Sigmoid colon (tissue), 7 donors: ENCODE results near the gene G3BP2. TPM values are rescaled to one million over a fixed set of nuclear protein-coding genes. Genes with fewer than 3 reads are reported as not detected.

Experiments
- DNase-seq: peaks from one replicate; pipeline ENCODE4 v3.0.0-alpha.2; 2019
- H3K27ac ChIP-seq, 4 donors: fragments of 200-600 bp; sonication (generic); one replicate each; pipeline ENCODE4 v1.5.1; 2016 to 2019; ENCODE audit warnings: mild to moderate bottlenecking in 1 of 4
- H3K27me3 ChIP-seq, 3 donors: fragments of 200-600 bp; sonication (generic); one replicate each; pipeline ENCODE4 v1.5.1; 2019; ENCODE audit warnings: mild to moderate bottlenecking in 1 of 3
- H3K36me3 ChIP-seq, 4 donors: fragments of 200-600 bp; sonication (generic); one replicate each; pipeline ENCODE4 v1.5.1; 2016 to 2019
- H3K4me1 ChIP-seq, 4 donors: fragments of 200-600 bp; sonication (generic); one replicate each; pipeline ENCODE4 v1.5.1; 2017 to 2019
- H3K4me3 ChIP-seq, 4 donors: fragments of 200-600 bp; sonication (generic); one replicate each; pipeline ENCODE4 v1.5.1; 2017 to 2019; ENCODE audit warnings: mild to moderate bottlenecking in 2 of 4, moderate library complexity in 1 of 4
- H3K9me3 ChIP-seq, 4 donors: fragments of 200-600 bp in 3 of 4; sonication (generic) in 3 of 4; one replicate each; pipeline versions ENCODE4 v1.5.1 to v1.6.1; 2013 to 2019
- EP300 ChIP-seq, 4 donors: sonication (generic); formaldehyde crosslinking; IDR thresholded peaks; one replicate each; pipeline ENCODE4 v1.6.1; 2017; ENCODE audit warnings: antibody characterized with exemption in 4 of 4
- POLR2A ChIP-seq, 2 donors: fragments of 450-650 bp; IDR thresholded peaks; one replicate each; pipeline ENCODE4 v1.6.1; 2016; ENCODE audit warnings: antibody characterized with exemption in 2 of 2, mild to moderate bottlenecking in 2 of 2, moderate library complexity in 2 of 2
- POLR2AphosphoS5 ChIP-seq, 4 donors: sonication (generic); formaldehyde crosslinking; IDR thresholded peaks; one replicate each; pipeline ENCODE4 v1.6.1; 2017; ENCODE audit warnings: antibody characterized with exemption in 4 of 4
- WGBS, 2 donors: extraction: QIAGEN DNeasy Blood & Tissue Kit; methylation state at CpG; one replicate each; pipeline ENCODE4 v1.1.7; 2013; 5-methylcytosine and 5-hydroxymethylcytosine counted together
- intact Hi-C: fragments of 100-400 bp; cut with DNase I; formaldehyde crosslinking; loops from one replicate; pipeline ENCODE4 v1.15.1; 2023
- polyA plus RNA-seq, 3 donors: library from polyadenylated mRNA; stranded (reverse); fragments of 200-250 nt; gene quantifications; one replicate each; pipeline ENCODE4 v1.2.3, GENCODE V29; 2013
- total RNA-seq, 4 donors: library from RNA; depleted of rRNA; stranded (reverse); fragments of >200 nt; gene quantifications; one replicate each; pipeline ENCODE4 v1.1.0, GENCODE V29; 2016
- TF ChIP-seq, protein P1 (sequence below), 4 experiments: fragments of 450-650 bp in 3 of 4; fragments of 200-600 bp in 1 of 4; IDR thresholded peaks; one replicate each; pipeline ENCODE4 v1.5.1; 2016 to 2019; ENCODE audit warnings: antibody characterized with exemption in 4 of 4, mild to moderate bottlenecking in 3 of 4, moderate library complexity in 2 of 4
- donor health status: healthy with polysubstance abuse.
- donor health status: Bipolar disorder and iron deficiency.
- donor health status: healthy.

G3BP2 gene
- total and polyA plus RNA-seq, 7 donors, result 60.7 to 141 (median 102) TPM

DNA sequence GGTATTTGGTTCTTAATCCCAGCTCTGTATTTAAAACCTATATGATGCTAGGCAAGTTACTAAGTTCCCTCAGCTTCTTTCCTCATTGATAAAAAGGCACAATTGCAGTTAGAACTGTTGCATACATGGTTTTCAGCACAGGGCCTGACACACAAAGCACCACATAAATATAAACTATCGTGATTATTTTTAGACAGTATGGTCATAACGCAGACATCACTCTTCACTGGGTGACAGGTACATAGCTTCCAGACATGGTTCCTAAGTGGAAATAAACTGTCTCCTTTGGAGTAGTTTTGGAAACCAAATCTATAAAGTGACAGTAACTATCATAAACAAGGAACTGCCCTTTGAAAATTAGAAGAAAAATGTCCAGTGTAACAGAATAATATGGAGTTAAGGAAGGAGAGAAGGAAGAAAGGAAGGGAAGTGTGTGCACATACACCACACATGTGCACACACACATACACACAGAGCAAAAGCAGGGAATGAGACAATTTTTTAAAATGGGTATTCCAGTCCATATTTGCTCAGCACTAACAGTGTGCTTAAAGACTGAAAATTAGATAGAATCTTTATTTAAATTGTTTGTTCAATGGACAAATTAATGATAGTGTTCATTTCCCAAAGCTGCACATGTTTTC lies 12.5 kb upstream of the G3BP2 start:
- DNase-seq, result no peak
- TF ChIP-seq POLR2AphosphoS5 (IDR thresholded peaks at IDR 0.05) (no peak), EP300 (IDR thresholded peaks at IDR 0.05) (no peak), POLR2A (IDR thresholded peaks at IDR 0.05) (no peak)
- TF ChIP-seq, protein P1, sequence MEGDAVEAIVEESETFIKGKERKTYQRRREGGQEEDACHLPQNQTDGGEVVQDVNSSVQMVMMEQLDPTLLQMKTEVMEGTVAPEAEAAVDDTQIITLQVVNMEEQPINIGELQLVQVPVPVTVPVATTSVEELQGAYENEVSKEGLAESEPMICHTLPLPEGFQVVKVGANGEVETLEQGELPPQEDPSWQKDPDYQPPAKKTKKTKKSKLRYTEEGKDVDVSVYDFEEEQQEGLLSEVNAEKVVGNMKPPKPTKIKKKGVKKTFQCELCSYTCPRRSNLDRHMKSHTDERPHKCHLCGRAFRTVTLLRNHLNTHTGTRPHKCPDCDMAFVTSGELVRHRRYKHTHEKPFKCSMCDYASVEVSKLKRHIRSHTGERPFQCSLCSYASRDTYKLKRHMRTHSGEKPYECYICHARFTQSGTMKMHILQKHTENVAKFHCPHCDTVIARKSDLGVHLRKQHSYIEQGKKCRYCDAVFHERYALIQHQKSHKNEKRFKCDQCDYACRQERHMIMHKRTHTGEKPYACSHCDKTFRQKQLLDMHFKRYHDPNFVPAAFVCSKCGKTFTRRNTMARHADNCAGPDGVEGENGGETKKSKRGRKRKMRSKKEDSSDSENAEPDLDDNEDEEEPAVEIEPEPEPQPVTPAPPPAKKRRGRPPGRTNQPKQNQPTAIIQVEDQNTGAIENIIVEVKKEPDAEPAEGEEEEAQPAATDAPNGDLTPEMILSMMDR (IDR thresholded peaks at IDR 0.05), result no peak
- WGBS, 2 donors, result 80 to 86% methylated on average over 2 of the region's 2 CpGs
- intact Hi-C loops, result no loop called here
- Histone ChIP-seq H3K9me3 (no peaks in the 10 kb centered on the region), H3K4me1 (no peaks in the 10 kb centered on the region), H3K4me3 (no peak overlapping the region), H3K27me3 (no peaks in the 10 kb centered on the region), H3K27ac (peak overlapping the region in 1 of 4 donors; percentile 4), H3K36me3 (no peaks in the 10 kb centered on the region)

DNA sequence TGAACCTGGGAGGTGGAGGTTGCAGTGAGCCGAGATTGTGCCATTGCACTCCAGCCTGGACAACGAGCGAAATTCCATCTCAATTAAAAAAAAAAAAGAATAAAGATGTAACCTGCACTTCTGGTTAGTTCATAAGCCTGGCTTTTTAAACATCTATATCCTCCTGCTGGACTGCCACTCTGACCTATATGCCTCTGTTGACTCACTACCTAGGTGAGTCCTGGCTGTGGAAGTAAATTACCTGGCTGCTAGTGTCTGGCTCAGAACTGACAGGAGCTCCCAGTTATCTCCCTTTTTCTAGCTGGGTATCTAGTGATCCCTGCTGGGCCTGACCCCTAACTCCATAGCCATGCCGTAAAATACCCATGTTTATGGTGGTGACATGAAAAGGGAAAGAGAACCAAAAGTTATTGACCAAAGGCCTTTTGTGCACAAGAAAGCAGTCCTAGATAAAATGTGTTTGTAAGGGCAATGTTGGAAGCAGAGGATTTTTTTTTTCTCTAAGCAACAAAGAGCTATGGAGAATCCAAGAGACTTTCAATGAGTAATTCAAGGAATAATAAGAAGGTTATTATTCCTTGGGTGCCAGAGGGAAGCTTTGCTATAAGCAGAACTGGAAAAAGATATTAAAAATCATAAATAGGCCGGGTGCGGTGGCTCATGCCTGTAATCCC lies 10.4 kb upstream of the G3BP2 start:
- H3K9me3 ChIP-seq, result no peaks in the 10 kb centered on the region
- TF ChIP-seq, protein P1 (IDR thresholded peaks at IDR 0.05), result no peak
- no peak for TF ChIP-seq POLR2A (IDR thresholded peaks at IDR 0.05)
- no peak for TF ChIP-seq EP300 (IDR thresholded peaks at IDR 0.05)
- no peak for TF ChIP-seq POLR2AphosphoS5 (IDR thresholded peaks at IDR 0.05)
- H3K4me3 ChIP-seq, result no peak overlapping the region
- no peak for DNase-seq
- intact Hi-C loops, result no loop called here
- H3K27me3 ChIP-seq, result no peaks in the 10 kb centered on the region
- no peak overlapping the region for H3K27ac ChIP-seq
- no peaks in the 10 kb centered on the region for H3K4me1 ChIP-seq
- 89 to 90% methylated on average over 6 of the region's 6 CpGs for WGBS, 2 donors
- H3K36me3 ChIP-seq, result no peaks in the 10 kb centered on the region

DNA sequence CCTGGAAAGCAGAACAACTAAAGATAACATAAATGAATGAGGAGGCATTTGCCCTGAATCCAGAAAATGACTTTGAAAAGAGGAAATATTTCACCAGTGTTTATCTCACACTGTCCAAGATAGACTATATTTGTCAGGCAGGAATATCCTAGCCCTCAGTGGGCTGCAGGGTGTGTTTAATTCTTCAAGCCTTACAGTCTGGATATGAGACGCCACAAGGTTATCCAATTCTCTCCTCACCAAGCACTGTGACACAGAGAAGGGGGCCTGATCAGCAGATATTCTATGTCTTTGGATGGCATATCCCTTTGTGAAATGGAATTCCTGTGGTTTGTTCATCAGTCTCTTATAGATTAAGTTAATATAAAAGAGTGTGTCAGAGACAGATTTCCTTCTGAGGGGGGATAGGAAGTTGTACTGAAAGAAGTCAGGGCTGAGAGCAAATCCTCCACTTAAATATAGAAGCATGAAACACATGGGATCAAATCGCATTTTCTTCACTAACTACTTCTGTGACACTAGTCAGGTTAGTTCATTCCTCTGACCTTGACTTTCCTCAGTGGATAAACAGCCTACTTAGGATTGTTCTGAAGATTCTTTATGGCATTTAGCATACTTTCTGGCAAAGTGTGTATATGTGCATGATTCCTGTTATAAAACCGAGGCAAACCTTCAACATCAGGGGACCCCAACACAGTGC lies 6.8 kb upstream of the G3BP2 start:
- intact Hi-C loops, result no loop called here
- DNase-seq, result no peak
- Histone ChIP-seq H3K27me3 (no peaks in the 10 kb centered on the region), H3K36me3 (no peaks in the 10 kb centered on the region), H3K4me1 (no peaks in the 10 kb centered on the region), H3K27ac (no peak overlapping the region), H3K9me3 (no peaks in the 10 kb centered on the region), H3K4me3 (no peak overlapping the region)
- TF ChIP-seq EP300 (IDR thresholded peaks at IDR 0.05) (no peak), POLR2AphosphoS5 (IDR thresholded peaks at IDR 0.05) (no peak)
- WGBS, 2 donors, result 90 to 92% methylated on average over 3 of the region's 3 CpGs

DNA sequence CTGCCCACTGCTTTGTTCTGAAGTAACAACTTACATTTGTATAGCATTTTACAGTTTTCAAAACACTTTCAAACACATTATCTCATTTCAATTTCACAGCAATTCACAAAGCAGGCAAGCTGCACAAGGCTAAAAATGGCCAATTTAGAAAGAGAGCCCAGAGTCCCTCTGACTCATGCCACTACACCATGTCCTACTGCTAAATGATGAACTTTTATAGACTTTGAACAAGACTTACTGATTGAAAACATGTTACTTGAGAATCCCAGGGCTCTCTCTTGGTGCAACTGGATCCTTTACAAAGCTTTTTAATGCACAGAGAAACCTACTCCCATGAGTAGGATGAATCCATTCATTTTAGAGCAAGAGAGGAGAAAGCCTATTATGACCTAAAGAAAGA lies 5.8 kb upstream of the G3BP2 start:
- DNase-seq, result no peak
- Histone ChIP-seq H3K9me3 (no peaks in the 10 kb centered on the region), H3K27ac (no peak overlapping the region), H3K4me1 (peaks cover 0 to 4% (median 4%) of the 10 kb centered on the region in 4 donors), H3K4me3 (no peak overlapping the region), H3K36me3 (no peaks in the 10 kb centered on the region), H3K27me3 (no peaks in the 10 kb centered on the region)
- intact Hi-C loops, result no loop called here
- TF ChIP-seq POLR2A (IDR thresholded peaks at IDR 0.05), result no peak
- TF ChIP-seq POLR2AphosphoS5 (IDR thresholded peaks at IDR 0.05), result no peak
- TF ChIP-seq EP300 (IDR thresholded peaks at IDR 0.05), result no peak
- TF ChIP-seq, protein P1 (IDR thresholded peaks at IDR 0.05), result no peak

DNA sequence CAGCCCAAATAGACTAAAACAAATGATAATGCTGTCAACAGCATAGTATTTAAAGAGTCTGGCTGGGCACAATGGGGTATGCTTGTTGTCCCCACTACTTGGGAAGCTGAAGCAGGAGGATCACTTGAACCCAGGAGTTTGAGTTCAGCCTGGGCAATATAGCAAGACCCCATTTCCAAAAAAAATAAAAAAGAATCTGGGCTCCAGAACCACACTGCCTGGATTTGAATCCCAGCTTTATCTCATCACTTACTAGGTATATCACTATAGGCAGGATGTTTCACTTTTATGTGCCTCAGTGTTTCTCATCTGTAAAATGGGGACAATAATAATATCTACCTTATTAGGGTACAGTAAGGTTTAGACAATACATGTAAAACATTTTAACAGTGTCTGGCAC lies 5.3 kb upstream of the G3BP2 start:
- intact Hi-C loops, result no loop called here
- no peak for TF ChIP-seq EP300 (IDR thresholded peaks at IDR 0.05)
- TF ChIP-seq POLR2AphosphoS5 (IDR thresholded peaks at IDR 0.05), result no peak
- no peak for TF ChIP-seq POLR2A (IDR thresholded peaks at IDR 0.05)
- TF ChIP-seq, protein P1 (IDR thresholded peaks at IDR 0.05), result no peak
- no peaks in the 10 kb centered on the region for H3K9me3 ChIP-seq

More for the DNA sequence above, 5.3 kb upstream of the G3BP2 start:
- DNase-seq, result no peak
- no peak overlapping the region for H3K4me3 ChIP-seq
- no peaks in the 10 kb centered on the region for H3K36me3 ChIP-seq
- H3K4me1 ChIP-seq, result peaks cover 0 to 7% (median 6%) of the 10 kb centered on the region in 4 donors
- no peak overlapping the region for H3K27ac ChIP-seq
- no peaks in the 10 kb centered on the region for H3K27me3 ChIP-seq
